ENCODE results near the gene MYT1.

MYT1 gene

GRCh38 chr20:64140061-64140931, 24.0 kb upstream of the MYT1 start:
- no peak for FAIRE-seq

GRCh38 chr20:64140956-64141355, 23.3 kb upstream of the MYT1 start:
- FAIRE-seq: no peak

GRCh38 chr20:64142590-64142989, 21.7 kb upstream of the MYT1 start:
- FAIRE-seq: no peak

- FAIRE-seq: no peak
Measured at GRCh38 chr20:64143018-64143801, 21.0 kb upstream of the MYT1 start.

GRCh38 chr20:64144144-64144912, 19.9 kb upstream of the MYT1 start:
- FAIRE-seq: no peak

GRCh38 chr20:64145458-64146300, 18.6 kb upstream of the MYT1 start:
- FAIRE-seq: no peak

- FAIRE-seq: no peak
Measured at GRCh38 chr20:64146301-64146935, 17.8 kb upstream of the MYT1 start.

GRCh38 chr20:64146936-64147477, 17.2 kb upstream of the MYT1 start:
- no peak for FAIRE-seq

- FAIRE-seq: no peak
Measured at GRCh38 chr20:64148581-64148980, 15.7 kb upstream of the MYT1 start.

- no peak for FAIRE-seq
Measured at GRCh38 chr20:64149141-64149540, 15.1 kb upstream of the MYT1 start.

GRCh38 chr20:64149809-64150560, 14.3 kb upstream of the MYT1 start:
- FAIRE-seq: no peak

- FAIRE-seq: no peak
Measured at GRCh38 chr20:64150756-64151632, 13.3 kb upstream of the MYT1 start.

GRCh38 chr20:64151633-64152530, 12.4 kb upstream of the MYT1 start:
- FAIRE-seq: no peak

GRCh38 chr20:64152906-64153305, 11.3 kb upstream of the MYT1 start:
- FAIRE-seq: no peak

GRCh38 chr20:64153410-64153809, 10.8 kb upstream of the MYT1 start:
- no peak for FAIRE-seq

- FAIRE-seq: no peak
Measured at GRCh38 chr20:64153861-64154589, 10.2 kb upstream of the MYT1 start.

GRCh38 chr20:64154590-64155257, 9.5 kb upstream of the MYT1 start:
- FAIRE-seq: no peak
